ENCODE measurements around the gene GNG11.
A peak's percentile ranks its signal among the peaks of the same experiment; 100 is the strongest.

Gene GNG11

GRCh38 chr7:93948106-93948505 is 26.6 kb downstream of the GNG11 start:
- peak; percentile 34 for DNase-seq (ENCODE audit: low spot score)

- no peak for DNase-seq (ENCODE audit: low spot score)
Observed at GRCh38 chr7:93948873-93949272, 27.3 kb downstream of the GNG11 start.

- peak; percentile 80 for DNase-seq (ENCODE audit: low spot score)
Observed at GRCh38 chr7:93949423-93949822, 27.9 kb downstream of the GNG11 start.

GRCh38 chr7:93955304-93955703 is 33.8 kb downstream of the GNG11 start:
- no peak for DNase-seq (ENCODE audit: low spot score)

- DNase-seq (ENCODE audit: low spot score): no peak
Observed at GRCh38 chr7:93957767-93958166, 36.2 kb downstream of the GNG11 start.

- no peak for DNase-seq (ENCODE audit: low spot score)
Observed at GRCh38 chr7:93958216-93958615, 36.7 kb downstream of the GNG11 start.

- DNase-seq (ENCODE audit: low spot score): no peak
Observed at GRCh38 chr7:93958651-93959050, 37.1 kb downstream of the GNG11 start.

GRCh38 chr7:93960986-93961385 is 39.5 kb downstream of the GNG11 start:
- no peak for DNase-seq (ENCODE audit: low spot score)

- DNase-seq (ENCODE audit: low spot score): no peak
Observed at GRCh38 chr7:93964262-93964661, 42.7 kb downstream of the GNG11 start.

- DNase-seq (ENCODE audit: low spot score): no peak
Observed at GRCh38 chr7:93964813-93965212, 43.3 kb downstream of the GNG11 start.

- no peak for DNase-seq (ENCODE audit: low spot score)
Observed at GRCh38 chr7:93968911-93969620, 47.5 kb downstream of the GNG11 start.

- DNase-seq (ENCODE audit: low spot score): no peak
Observed at GRCh38 chr7:93972029-93972725, 50.6 kb downstream of the GNG11 start.

GRCh38 chr7:93973134-93973533 is 51.6 kb downstream of the GNG11 start:
- peak; percentile 45 for DNase-seq (ENCODE audit: low spot score)

GRCh38 chr7:93977211-93977950 is 55.8 kb downstream of the GNG11 start:
- no peak for DNase-seq (ENCODE audit: low spot score)
